Tibial nerve (tissue), 4 donors: Measurements from ENCODE around the gene KCNK7. TPM values are rescaled to one million over a fixed set of nuclear protein-coding genes. Genes with fewer than 3 reads are reported as not detected.

Experiments used
- DNase-seq, 2 donors: peaks; one replicate each; pipeline ENCODE4 v3.0.0-alpha.2; 2019; ENCODE audit warnings: low spot score in 2 of 2
- H3K27ac ChIP-seq, 4 donors: fragments of 200-600 bp; sonication (generic) in 3 of 4; one replicate each; pipeline ENCODE4 v1.5.1; 2017 to 2019; ENCODE audit warnings: mild to moderate bottlenecking in 1 of 4
- H3K27me3 ChIP-seq, 2 donors: fragments of 200-600 bp; sonication (generic) in 1 of 2; one replicate each; pipeline versions ENCODE4 v1.5.1 to v1.6.0; 2017 to 2019
- H3K36me3 ChIP-seq, 3 donors: fragments of 200-600 bp; sonication (generic); one replicate each; pipeline ENCODE4 v1.5.1; 2018 to 2019
- H3K4me1 ChIP-seq, 4 donors: fragments of 200-600 bp; sonication (generic) in 3 of 4; one replicate each; pipeline ENCODE4 v1.5.1; 2017 to 2019
- H3K4me3 ChIP-seq, 4 donors: fragments of 200-600 bp; sonication (generic) in 3 of 4; one replicate each; pipeline ENCODE4 v1.5.1; 2017 to 2019; ENCODE audit warnings: mild to moderate bottlenecking in 1 of 4, moderate library complexity in 1 of 4
- H3K9me3 ChIP-seq, 4 donors: fragments of 200-600 bp; sonication (generic) in 3 of 4; one replicate each; pipeline ENCODE4 v1.5.1; 2017 to 2019
- CTCF ChIP-seq, 5 experiments: fragments of 200-600 bp in 3 of 5; fragments of 450-650 bp in 2 of 5; sonication (generic) in 3 of 5; IDR thresholded peaks; one replicate each; pipeline ENCODE4 v1.5.1; 2016 to 2019; ENCODE audit warnings: antibody characterized with exemption in 5 of 5, mild to moderate bottlenecking in 3 of 5, moderate library complexity in 2 of 5
- EP300 ChIP-seq, 2 donors: sonication (generic); formaldehyde crosslinking; IDR thresholded peaks; one replicate each; pipeline ENCODE4 v1.6.1; 2017; ENCODE audit warnings: antibody characterized with exemption in 2 of 2, mild to moderate bottlenecking in 1 of 2
- POLR2A ChIP-seq, 2 donors: fragments of 450-650 bp; IDR thresholded peaks; one replicate each; pipeline ENCODE4 v1.6.1; 2017; ENCODE audit warnings: antibody characterized with exemption in 2 of 2, mild to moderate bottlenecking in 2 of 2, moderate library complexity in 2 of 2
- WGBS, 2 donors: methylation state at CpG; one replicate each; pipeline ENCODE4 v1.1.5; 2018; 5-methylcytosine and 5-hydroxymethylcytosine counted together
- total RNA-seq, 4 donors: library from RNA; depleted of rRNA; stranded (reverse); fragments of >200 nt; gene quantifications; one replicate each; pipeline ENCODE4 v1.1.0, GENCODE V29; 2016

KCNK7 gene
- total RNA-seq = 1 to 10 TPM in 2 of 4 donors, under 1 TPM in 1, not detected in 1; 0.63 to 3.3 (median 1.2) TPM

GRCh38 chr11:65595543-65596281 is at the start of gene KCNK7:
TSS of gene KCNK7 (minus strand) at chr11:65595800. CDS start at chr11:65595772, 28 bp downstream.
- 51 to 68% methylated on average over 7 to 12 of the region's 12 CpGs for WGBS, 2 donors

GRCh38 chr11:65644837-65645236 is 49.2 kb upstream of the KCNK7 start:
- TF ChIP-seq CTCF (IDR thresholded peaks at IDR 0.05) = no peak
- no peak for TF ChIP-seq POLR2A (IDR thresholded peaks at IDR 0.05)
- TF ChIP-seq EP300 (IDR thresholded peaks at IDR 0.05) = no peak
- Histone ChIP-seq H3K36me3 (peaks cover 0 to 91% (median 26%) of the 10 kb centered on the region in 3 donors), H3K27me3 (no peaks in the 10 kb centered on the region), H3K27ac (no peak overlapping the region), H3K4me3 (no peak overlapping the region), H3K9me3 (no peaks in the 10 kb centered on the region), H3K4me1 (peaks cover 0 to 64% (median 28%) of the 10 kb centered on the region in 4 donors)
- no peak for DNase-seq
- 79 to 94% methylated on average over 9 to 11 of the region's 11 CpGs for WGBS, 2 donors

More at GRCh38 chr11:65595543-65596281, at the start of gene KCNK7:
- Histone ChIP-seq H3K4me1 (peaks cover 0 to 48% (median 15%) of the 10 kb centered on the region in 4 donors), H3K4me3 (no peak within 1 kb of the TSS), H3K27ac (peak within 1 kb of the TSS in 3 of 4 donors; percentile 46 to 85 (median 69)), H3K27me3 (no peaks in the 10 kb centered on the region), H3K9me3 (no peaks in the 10 kb centered on the region), H3K36me3 (peaks cover 7 to 64% (median 16%) of the 10 kb centered on the region in 3 donors)
- TF ChIP-seq POLR2A (IDR thresholded peaks at IDR 0.05) (no peak), CTCF (IDR thresholded peaks at IDR 0.05) (no peak), EP300 (IDR thresholded peaks at IDR 0.05) (no peak)
- no peak for DNase-seq

GRCh38 chr11:65643971-65644370 is 48.4 kb upstream of the KCNK7 start:
- 66 to 68% methylated on average over 6 of the region's 6 CpGs for WGBS, 2 donors
- Histone ChIP-seq H3K4me1 (peaks cover 0 to 64% (median 36%) of the 10 kb centered on the region in 4 donors), H3K36me3 (peaks cover 0 to 82% (median 17%) of the 10 kb centered on the region in 3 donors)

GRCh38 chr11:65642014-65642671 is 46.5 kb upstream of the KCNK7 start:
- Histone ChIP-seq H3K9me3 (no peaks in the 10 kb centered on the region), H3K27ac (peak overlapping the region in 3 of 4 donors; percentile 90 to 96 (median 91)), H3K4me1 (peaks cover 0 to 71% (median 44%) of the 10 kb centered on the region in 4 donors), H3K27me3 (no peaks in the 10 kb centered on the region), H3K4me3 (peak overlapping the region in 2 of 4 donors; percentile 70 to 90), H3K36me3 (peaks cover 0 to 64% (median 16%) of the 10 kb centered on the region in 3 donors)
- WGBS, 2 donors = 41 to 56% methylated on average over 37 to 38 of the region's 49 CpGs
- no peak for DNase-seq
- TF ChIP-seq CTCF (IDR thresholded peaks at IDR 0.05) (no peak), POLR2A (IDR thresholded peaks at IDR 0.05) (no peak), EP300 (IDR thresholded peaks at IDR 0.05) (no peak)

More at GRCh38 chr11:65643971-65644370, 48.4 kb upstream of the KCNK7 start:
- no peak for DNase-seq
- Histone ChIP-seq H3K27ac (peak overlapping the region in 1 of 4 donors; percentile 35), H3K4me3 (no peak overlapping the region), H3K9me3 (no peaks in the 10 kb centered on the region), H3K27me3 (no peaks in the 10 kb centered on the region)
- TF ChIP-seq CTCF (IDR thresholded peaks at IDR 0.05) (no peak), EP300 (IDR thresholded peaks at IDR 0.05) (no peak), POLR2A (IDR thresholded peaks at IDR 0.05) (no peak)
